Measurements from ENCODE around the gene TINAGL1. TPM values are rescaled to one million over a fixed set of nuclear protein-coding genes. Genes with fewer than 3 reads are reported as not detected.

Gene TINAGL1
- total RNA-seq, 1 experiment from 2014 or later = 57.9 TPM

GRCh38 chr1:31551208-31551607 lies 25.1 kb upstream of the TINAGL1 start:
- Histone ChIP-seq H3K4me2 (ENCODE audit: low read length) (no peak overlapping the region), H3K4me1 (ENCODE audit: control insufficient read depth in 1 of 2, insufficient read depth in 2 of 2, low read length in 2 of 2) (peaks cover 12 to 21% of the 10 kb centered on the region in 2 experiments; a peak in 3 of 4 replicates), H3K27ac (ENCODE audit: low read depth, low read length) (no peak overlapping the region), H3K9me3 (ENCODE audit: control insufficient read depth in 1 of 2, insufficient read depth in 1 of 2, low read depth in 1 of 2, low read length in 2 of 2) (no peaks in the 10 kb centered on the region), H3K9ac (ENCODE audit: low read length) (no peak overlapping the region), H2AFZ (ENCODE audit: low read depth, low read length, poor library complexity, severe bottlenecking) (no peak overlapping the region), H3K79me2 (ENCODE audit: insufficient read depth, low read length) (no peaks in the 10 kb centered on the region), H3K9me2 (ENCODE audit: insufficient read depth) (no peaks in the 10 kb centered on the region), H3K27me3 (ENCODE audit: insufficient read depth, low read length) (no peaks in the 10 kb centered on the region), H3K36me3 (ENCODE audit: control insufficient read depth in 1 of 2, insufficient read depth in 2 of 2, low read length in 2 of 2) (no peaks in the 10 kb centered on the region), H4K20me1 (ENCODE audit: insufficient read depth) (no peaks in the 10 kb centered on the region), H3K4me3 (replicated peaks in 1 of 2; ENCODE audit: low read depth in 1 of 2, low read length in 2 of 2) (no peak overlapping the region)
- intact Hi-C loops (cut with micrococcal nuclease) = no loop called here
- no TSS peak for BruUV-seq (replicated peaks)
- ChIA-PET RAD21 (ENCODE audit: low non-redundant PET in 1 of 2, low total read pairs in 2 of 2, uncharacterized antibody in 2 of 2, unreplicated experiment in 2 of 2) (no interaction called here), CTCF (interaction anchor here (4.5 kb wide), 1 partner anchor 155 kb away, joined by 98 read pairs; no protein-coding TSS in a partner anchor), POLR2A (no interaction called here)
- TF ChIP-seq SIN3A (IDR thresholded peaks at IDR 0.05; ENCODE audit: low read depth) (no peak), SRF (IDR thresholded peaks at IDR 0.05; ENCODE audit: low read depth) (no peak), ATF3 (IDR thresholded peaks at IDR 0.05) (no peak), JUND (IDR thresholded peaks at IDR 0.05) (no peak), EGR1 (IDR thresholded peaks at IDR 0.05; ENCODE audit: low read depth) (no peak), MAX (IDR thresholded peaks at IDR 0.05) (no peak), POLR2AphosphoS5 (IDR thresholded peaks at IDR 0.05; ENCODE audit: low read depth, low read length) (no peak), ZBTB33 (IDR thresholded peaks at IDR 0.05; ENCODE audit: extremely low read depth, insufficient replicate concordance, low read length) (no peak), CBX3 (IDR thresholded peaks at IDR 0.05; ENCODE audit: low read depth) (no peak), EZH2 (IDR thresholded peaks at IDR 0.05) (no peak), ELF1 (IDR thresholded peaks at IDR 0.05; ENCODE audit: borderline replicate concordance, low read depth) (no peak), CEBPB (IDR thresholded peaks at IDR 0.05; ENCODE audit: low read depth) (no peak)
- DNase-seq (ENCODE audit: low read depth, low spot score) (no peak), ATAC-seq (no peak)
